ENCODE data around the gene SH2D1A.
"Not testable (repeated sequence)": the region's sequence is repeated elsewhere in the genome, so short reads cannot be mapped to it uniquely, and the experiment has no call there.

Gene SH2D1A

DNA sequence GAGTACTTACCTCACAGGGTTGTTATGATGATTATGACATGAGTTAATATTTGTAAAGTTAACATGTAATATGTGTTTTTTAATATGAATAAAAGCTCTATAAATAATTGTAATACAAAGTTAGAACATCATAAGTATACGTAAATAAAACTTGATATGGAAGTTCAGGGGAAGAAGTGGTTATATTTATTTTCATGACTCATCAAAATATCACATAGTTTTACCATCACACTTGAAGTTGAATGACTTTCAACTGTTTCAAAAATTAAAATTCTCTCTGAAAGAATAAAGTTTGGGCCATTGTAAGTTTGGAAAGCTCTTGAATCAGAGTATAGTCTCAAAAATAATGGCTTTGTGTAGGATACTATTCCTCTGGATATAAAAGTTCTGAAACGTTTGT is 8.3 kb downstream of the SH2D1A start:
- DNase-seq: no peak

DNA sequence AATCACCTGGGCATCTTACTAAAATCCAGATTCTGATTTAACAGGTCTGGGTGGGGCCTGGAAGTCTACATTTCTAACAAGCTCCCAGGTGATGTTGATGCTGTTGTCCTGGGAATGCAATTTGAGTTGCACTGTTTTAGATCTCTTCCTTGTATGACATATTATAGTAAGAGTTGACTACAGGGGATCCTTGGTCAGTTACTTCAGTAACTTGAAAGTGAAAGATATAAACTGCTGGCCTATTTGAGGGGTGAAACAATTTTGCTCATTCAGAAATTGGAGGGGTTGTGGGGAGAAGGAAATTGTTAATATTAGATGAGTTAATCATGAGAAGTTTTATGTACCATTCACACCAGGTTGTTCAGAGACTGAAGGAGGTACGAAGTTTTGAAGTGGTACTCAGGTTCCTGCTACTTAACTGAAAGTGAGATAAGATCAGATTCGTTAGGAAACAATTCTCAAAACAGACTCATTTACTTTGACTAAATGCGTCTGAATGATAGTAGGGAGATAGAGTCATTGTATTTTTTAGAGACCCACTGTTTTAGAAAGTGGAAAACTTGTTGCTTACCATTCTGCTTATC is 12.5 kb downstream of the SH2D1A start:
- peak in 1 of 5 donors; percentile 63 for DNase-seq

DNA sequence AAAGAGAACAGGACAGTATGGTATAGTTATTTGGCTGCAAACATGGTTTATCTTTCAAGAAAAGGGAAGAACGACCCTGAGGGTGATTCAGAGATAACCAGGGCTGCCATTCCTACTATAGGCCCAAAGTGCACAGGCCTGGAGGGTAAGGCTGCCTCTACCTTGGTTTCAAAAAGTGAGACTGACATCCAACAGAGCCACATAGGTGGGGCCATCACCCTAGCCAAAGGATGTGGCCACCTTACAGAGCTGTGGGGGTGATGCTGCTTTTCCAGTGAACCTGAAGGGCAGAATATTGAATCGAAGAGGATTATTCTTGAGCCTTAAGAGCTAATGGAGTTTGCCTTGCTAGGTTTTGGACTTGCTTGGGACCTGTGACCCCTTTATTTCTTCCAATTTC is 15.7 kb downstream of the SH2D1A start:
- peak in 1 of 5 donors; percentile 27 for DNase-seq

DNA sequence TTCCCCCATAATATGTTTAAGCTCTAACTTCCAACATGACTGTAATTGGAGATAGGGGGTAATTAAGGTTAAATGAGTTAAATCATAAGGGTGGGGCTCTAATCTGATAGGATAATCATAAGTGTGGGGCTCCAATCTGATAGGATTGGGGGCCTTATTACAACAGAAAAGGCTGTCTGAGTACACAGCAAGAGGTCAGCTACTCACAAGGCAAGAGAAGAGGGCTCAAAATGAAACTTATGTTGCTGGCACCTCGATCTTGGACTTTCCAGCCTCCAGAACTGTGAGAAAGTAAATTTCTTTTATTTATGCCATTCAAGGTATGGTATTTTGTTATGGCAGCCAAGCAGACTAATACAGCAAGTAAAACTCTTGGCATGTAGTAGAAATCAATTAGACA is 16.4 kb downstream of the SH2D1A start:
- no peak for DNase-seq

DNA sequence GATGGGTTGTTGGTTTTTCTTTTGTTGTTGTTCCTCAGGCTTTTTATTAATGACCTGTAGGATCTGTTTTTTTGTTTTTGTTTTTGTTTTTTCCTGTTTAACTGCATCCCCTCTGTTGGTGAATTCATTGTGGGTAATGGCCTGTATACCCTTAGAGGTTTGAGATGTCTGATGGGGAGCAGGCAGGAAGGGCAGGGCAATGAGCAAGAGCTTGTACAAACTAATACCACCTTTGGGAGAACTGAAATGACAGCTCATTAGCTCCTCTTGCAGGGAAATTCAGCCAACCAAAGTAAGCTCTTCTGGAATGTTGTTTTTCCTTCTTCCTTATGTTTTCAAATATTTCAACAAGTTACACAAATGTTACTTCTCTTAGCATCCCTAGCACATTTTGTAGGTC is 23.4 kb downstream of the SH2D1A start:
- DNase-seq: no peak

DNA sequence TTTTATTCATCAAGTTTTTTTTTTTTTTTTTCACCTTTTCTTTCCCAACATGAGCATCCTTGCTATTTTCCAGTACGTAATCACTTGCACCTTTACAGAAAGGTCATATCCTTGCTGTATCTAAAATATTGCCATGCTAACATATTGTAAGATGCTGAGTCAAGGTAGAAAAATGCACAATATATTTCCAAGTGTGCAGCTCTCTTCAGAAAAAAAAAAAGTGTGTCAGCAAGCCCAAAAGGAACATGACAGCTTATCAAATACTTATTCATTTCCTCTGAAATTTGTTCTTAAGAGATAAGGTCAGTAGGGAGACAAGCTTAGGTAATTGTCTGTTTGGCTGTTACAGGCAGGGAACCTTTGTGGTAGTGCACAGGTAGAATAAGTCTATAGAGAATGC is 27.0 kb downstream of the SH2D1A start:
- no peak for DNase-seq

DNA sequence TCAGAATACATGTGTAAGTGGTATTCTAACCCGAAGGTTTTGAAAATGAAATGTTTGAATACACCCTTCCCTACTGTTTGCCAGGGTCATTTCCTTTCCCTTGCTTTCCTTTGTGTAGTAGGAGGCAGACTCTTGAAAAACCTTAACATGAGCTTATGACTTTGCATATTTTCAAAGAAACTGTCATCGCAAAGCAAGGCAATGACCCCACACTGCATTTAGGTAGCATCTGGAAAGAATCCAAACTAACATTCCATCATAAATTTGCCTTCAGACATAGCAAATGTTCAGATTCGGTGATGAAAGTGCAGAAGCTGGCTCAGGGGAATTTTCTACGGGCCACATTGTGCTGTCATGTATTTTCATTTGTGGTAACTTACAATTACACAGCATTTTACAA is 32.3 kb downstream of the SH2D1A start:
- no peak for DNase-seq

DNA sequence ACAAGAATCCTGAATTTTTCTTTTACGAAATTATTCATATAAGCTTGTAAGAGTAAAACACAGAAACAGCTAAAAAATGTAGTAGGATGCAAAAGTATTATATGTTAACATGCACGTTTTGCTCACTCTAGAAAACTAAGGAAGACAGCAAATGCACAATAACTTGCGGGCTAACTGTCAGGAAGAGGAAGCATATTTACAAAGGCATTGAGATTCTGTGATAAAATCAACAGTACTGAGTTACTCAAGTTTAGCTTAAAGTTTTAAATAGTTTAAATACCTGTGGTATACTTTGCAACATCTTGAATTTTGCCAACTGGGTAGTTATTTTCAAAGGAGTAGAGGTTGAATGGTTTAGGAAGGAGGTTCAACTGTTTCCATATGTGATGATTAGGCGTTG is 37.0 kb downstream of the SH2D1A start:
- DNase-seq: no peak

DNA sequence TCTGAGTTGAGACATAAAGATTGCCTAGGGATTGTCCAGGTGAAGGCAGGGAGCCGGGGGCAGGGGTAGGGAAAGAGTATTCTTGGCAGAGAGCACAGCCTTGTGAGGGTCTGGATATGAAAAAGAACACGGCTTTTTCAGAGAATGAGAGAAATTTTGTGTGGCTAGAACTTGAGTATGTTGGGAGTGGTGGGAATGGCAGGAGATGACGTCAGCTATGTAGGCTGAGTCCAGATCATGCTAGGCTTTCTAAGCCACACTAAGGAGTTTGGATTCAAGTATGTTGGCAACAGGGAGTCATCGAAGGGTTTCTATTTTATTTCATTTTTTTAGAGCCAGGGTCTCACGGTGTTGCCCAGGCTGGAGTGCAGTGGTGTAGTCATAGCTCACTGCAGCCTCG is 40.0 kb downstream of the SH2D1A start:
- no peak for DNase-seq

DNA sequence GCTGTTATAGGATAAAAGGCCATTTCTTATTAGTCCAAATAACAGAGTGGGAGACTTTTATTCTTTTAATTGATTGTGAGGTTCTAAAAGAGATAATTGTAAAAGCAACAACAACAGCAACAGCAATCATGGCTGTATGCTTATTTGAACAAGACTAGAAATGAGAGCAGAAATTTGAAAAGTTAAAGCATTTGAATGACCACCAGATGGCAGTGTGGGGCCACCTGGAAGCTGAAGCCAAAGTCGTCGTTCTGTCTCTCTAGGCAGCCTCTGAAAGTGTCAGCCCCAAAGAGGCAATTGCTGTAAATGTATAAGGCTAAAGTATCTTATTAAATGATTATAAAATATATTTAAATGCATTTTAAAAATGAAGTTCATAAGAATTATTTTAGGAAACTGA is 42.2 kb downstream of the SH2D1A start:
- DNase-seq: peak in 4 of 5 donors; percentile 13 to 67 (median 28)

DNA sequence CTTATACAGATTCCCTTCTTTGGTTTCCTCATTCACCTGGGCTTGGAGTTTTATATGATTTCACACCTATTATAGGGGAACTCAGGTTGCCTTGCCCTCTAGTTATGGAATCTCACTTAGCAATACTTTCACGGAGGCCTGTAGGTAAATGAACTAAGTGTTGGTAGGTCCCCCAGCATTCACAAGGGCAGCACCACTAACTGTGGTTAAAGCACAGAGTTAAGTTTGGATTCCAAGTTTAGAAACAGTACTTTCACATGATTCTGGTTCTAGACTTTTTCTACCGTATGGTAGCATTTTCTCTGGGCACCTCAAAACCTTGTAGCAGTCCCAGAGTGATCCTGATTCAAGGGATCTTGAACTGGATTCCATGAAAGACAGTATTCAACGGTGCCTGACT is 46.4 kb downstream of the SH2D1A start:
- no peak for DNase-seq

DNA sequence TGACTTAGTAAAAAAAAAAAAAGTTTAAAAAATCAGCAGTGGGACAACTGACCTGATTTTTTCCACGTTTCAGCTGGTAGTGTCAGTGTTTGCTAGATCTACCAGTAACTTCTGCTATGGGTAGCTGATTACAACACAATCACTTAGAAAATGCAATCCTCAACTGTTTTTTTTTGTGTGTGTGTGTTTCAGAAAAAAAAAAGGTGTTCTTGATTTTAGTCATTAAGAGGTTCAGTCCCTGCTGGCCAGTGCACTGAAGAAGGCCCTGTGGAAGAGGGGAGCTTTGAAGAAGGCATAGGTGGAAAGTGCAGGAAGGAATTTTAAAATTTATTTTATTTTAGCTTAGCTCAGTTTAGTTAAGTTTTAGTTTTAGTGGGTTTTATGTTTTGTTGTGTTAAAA is 46.9 kb downstream of the SH2D1A start:
- peak in 1 of 5 donors; percentile 28 for DNase-seq

DNA sequence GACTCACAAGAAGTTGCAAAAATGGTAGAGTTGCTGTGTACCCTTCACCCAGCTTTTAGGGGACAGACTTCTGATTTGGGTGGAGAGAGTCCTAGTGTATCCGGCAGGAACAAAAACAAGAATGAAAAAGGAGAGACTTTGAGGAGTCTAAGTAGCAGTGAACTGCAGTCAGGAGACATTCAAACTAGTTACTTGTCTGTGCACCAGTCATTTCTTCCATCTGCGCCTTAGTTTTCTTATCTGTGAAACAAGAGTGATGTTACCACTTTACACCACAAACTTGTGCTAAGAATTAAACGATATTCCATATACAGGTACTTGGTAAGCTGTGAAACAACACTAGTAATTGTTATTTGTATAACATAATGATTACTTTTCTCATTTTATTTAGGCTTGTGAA is 47.3 kb downstream of the SH2D1A start:
- DNase-seq: no peak

DNA sequence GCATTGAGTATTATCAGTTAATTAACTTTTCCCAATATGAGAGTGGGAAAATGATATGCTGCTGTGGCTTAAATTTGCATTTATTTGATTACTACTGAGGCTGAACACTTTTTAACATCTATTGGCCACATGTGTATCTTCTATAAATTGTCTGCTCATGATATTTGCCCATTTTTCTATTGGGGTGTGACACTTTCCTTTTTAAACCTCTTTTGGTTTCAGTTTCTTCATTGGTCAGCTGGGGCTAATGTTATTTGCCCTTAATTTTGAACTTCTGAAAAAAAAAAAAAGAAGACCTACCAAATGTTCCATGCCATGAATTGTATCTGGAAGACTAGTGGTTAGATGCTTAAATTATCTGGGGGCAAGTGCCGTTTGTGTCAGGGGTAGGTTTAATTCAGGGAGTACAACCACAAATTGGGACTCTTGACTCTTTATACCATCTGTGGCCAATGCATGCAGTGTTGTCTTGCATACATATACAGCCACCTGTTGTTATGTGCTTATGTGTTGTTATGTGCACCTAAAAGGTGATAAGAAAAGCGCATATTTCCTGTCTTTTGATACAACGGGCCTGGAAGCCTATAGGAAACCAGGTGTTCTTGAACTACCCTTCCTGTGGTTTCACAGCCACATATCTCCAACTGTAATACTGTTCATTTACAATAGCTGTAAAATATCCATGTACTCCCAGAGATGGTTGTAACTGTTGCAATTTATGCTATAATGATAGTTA is 49.0 kb downstream of the SH2D1A start:
- no peak for DNase-seq

DNA sequence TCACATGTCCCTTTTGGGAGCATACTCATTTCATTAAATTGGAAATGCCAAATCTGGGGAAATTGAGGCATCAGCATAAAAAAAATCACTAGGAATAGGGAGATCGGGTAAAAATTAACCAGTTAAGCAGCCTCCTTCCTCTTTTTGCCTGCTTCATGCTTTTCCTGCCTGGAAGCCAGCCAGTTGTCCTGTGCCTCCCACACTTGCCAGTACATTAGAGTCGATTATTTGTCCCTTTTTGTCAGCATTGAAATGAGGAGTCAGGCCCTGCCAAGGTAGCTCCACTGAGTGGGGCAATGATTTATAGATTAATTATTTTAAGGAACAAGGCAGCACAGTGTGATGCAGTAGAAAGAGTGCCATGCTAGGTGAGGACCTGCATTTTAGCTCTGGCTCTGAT is 55.3 kb downstream of the SH2D1A start:
- no peak for DNase-seq

DNA sequence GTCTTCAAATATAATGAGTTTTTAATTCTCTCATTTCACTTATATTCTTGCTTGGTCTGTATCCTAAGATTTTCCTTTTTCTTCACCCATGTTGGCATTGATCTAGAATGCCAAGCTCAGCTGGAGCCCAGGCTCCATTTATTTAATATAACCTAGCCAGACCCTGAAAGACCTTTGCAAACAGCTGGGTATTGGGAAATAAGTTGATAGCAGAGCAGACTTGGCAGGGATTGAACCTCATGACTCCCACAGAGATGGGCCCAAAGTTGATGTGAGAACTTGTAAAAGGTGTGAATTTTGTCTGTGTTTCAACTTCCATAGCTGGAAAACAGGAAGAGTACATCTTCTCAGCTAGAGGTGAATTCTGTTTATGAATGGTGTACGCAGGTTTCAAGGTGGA is 59.5 kb downstream of the SH2D1A start:
- DNase-seq: no peak

DNA sequence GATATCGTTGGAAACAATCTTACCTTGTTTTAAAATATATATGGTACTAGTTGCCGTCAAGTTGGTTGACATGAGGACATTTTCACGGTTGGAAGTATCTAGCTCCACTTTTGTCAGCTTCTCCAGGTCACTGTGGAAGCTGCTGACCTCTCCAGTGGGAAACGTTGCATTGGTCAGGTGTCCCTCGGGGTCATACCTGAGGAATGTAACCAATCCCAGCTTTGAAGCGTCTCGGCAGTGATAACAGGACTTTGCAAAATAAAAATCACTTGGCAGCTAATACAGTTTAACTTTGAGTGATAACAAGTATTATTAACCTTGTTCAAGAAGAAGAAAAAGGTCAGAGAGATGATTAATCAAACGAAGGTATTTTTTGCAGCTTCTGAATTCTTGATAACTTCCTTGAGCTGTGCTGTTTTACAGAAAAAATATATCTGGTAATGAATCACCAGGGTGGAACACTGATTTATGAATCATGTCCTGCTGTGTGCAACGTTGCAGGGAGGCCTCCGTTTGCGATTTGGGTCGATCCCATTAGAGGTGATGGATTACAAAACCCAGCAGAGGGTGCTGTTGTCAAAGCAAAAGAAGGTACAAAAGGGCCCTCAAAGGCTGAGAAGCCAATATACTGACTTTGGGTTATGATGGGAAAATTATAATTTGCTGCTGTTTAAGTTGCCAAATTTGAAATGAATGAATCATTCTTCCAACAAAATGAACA is 60.1 kb downstream of the SH2D1A start:
- peak in 4 of 5 donors; percentile 17 to 72 (median 30) for DNase-seq

DNA sequence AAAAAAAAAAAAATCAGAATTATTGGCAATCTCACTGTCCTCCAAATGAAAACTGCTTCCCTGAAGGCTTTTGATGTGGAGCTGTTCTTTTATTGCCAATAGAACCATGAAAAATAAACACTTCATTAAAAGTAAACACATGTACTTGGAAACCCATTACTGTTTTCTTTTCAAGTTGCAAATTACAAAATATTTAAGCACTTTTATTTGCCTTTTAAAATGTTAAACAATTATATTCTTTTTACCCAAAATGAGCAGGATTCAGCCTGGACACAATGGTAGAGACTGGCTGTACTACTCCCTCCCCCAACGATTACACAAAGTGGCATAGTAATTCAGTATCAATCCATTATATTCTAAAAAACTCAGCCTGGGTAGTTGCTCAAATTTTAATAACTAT is 60.9 kb downstream of the SH2D1A start:
- no peak for DNase-seq

DNA sequence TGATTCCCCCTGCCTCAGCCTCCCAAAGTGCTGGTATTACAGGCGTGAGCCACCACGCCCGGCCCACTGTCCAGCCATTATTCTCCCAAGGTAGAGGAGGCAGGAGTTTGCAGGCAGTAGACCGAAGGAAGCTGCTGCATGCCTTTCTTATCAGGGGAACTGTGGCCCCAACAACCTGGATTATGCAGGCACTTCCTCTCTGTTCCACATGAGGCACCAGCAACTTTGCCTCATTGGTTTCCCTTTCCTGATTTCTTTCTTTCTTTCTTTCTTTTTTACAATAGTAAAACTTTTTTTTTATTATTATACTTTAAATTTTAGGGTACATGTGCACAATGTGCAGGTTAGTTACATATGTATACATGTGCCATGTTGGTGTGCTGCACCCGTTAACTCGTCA is 62.0 kb downstream of the SH2D1A start:
- DNase-seq: not testable (repeated sequence)

DNA sequence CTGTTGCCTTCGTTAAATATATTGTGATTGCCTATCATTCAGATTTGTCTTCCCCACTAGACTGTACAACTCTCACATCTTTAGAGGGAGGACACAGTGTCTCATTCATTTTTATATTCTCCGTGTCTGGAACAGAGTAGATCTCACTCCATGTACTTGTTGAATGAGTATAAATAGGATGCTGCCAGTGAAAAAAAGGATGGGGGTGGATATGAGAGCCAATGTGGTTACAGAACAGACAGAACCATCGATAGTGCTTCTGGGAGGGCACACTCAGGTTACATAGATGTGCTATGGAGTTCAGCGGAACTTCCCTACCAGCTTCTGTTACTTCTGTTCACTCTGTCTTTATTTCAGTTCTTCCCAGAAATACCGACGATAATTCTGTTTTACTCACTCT is 66.9 kb downstream of the SH2D1A start:
- DNase-seq: no peak

DNA sequence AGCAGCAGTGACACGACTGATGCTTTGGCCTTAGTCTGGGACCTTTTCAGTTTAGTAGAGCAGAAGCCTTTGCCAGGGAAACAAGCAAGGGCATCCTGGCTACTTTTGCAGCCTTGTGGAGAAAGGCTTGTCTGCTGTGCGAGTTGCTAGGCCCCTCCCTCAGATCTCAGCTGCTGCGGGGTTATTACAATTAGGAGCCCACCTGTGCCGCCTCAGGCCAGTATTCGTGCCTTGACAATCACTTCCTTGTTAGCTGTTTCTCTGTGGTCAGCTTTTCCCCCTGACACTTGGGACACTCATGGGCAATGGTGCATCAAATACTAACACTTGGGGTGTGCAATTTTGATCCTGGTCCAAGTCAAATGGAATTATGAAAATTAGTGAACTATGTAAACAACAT is 67.9 kb downstream of the SH2D1A start:
- DNase-seq: no peak

DNA sequence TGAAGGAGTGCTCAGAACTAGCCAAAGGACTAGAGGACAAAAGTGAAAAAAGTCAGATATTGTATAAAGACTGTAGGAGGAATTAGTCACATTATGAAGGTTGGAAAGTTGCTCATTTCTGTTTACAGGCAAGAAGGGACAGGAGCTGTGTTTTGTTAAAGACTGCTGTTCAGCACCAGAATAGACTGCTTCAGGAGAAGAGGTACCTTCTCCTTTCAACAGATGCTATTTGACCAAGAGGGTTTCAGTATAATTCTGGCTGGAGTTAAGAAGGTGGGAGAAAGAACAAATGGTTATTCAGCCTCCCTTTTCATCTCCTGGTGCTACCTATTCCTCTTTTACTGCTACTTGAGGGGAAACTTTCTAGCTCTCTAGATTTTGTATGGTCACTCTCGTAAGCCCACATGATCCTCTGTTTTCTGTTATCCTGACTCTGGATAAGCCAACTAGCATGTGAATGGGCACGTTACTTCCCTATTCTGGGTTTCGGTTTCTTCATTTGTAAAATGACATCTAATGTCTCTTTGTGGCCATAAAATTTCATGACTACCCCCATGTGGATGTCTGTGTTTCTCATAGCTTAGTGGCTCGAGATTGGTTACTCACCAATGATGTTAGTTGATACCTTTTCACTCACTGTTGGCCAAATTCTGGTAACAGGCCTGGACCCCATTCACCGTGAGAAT is 68.9 kb downstream of the SH2D1A start:
- DNase-seq: no peak

DNA sequence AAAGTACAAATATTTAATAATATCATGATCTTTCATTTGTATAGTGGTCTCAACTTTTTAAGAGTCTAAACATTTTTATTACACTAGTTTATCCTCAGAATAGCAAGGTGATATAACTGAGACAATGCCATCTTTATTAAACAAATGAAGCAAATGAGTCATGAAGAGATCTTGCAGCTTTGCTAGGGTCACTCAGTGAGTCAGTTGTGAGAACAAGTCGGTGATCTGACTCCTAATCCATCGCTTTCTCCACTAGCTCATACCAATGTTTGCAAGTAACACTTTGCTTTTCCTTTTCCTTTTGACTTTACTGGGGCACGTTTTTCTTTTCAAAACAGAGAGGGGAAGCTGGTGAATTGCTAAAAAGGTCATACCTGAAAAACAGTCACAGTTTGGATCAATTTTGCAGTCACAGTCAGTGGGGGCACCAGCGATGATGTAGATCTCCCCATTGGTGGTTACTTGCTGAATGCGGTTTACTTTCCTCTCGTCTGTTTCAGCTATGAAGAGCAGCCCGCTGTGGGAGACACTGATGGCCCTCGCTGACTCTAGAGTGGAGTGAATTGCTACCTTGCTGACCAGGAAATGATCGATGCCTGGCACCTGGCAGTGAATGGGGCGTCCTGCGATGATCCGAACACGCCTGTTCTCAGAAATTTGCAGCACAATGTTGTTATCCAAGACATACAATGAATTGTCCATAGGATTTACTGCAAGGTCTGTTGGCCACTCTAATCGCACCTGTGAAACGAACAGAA is 75.7 kb downstream of the SH2D1A start:
- no peak for DNase-seq
